Ecto neural progenitor cell (in vitro differentiated cells): ENCODE measurements around the gene STAMBPL1.

Experiments used
- DNase-seq: peaks from one replicate; pipeline ENCODE4 v3.0.0-alpha.2; 2018; ENCODE audit warnings: low spot score

Gene STAMBPL1

GRCh38 chr10:88893611-88894010, 13.6 kb downstream of the STAMBPL1 start:
- DNase-seq = no peak

- DNase-seq = no peak
Measured at GRCh38 chr10:88895250-88895649, 15.2 kb downstream of the STAMBPL1 start.

DNA sequence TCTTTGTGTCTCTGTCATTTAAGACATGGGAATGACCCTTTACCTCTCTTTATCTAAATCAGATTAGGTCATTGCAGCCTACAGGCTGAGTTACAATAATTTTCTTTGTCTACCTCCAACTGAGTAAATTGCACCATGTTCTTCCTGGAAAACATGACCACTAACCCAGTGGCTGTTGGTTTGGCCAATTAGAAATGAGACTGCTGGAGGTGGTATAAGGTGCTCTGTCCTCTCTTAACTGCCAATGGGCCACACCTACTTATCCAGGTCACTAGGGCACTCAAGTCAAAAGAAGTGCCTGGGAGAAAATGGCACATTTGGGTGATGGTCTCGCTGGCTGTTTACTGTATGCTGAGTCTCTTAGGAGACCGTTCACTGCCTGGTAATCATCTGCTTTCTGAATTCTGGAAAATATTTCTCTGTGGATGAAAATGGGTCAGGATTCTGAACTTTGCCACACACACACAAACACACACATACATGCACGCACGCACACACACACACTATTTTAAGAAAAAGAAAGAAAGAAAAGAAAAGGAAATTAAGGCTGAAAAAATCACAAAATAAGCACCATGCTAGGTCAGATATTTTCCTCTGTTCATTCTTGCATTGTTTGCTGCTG, 16.4 kb downstream of the STAMBPL1 start:
- DNase-seq = no peak

DNA sequence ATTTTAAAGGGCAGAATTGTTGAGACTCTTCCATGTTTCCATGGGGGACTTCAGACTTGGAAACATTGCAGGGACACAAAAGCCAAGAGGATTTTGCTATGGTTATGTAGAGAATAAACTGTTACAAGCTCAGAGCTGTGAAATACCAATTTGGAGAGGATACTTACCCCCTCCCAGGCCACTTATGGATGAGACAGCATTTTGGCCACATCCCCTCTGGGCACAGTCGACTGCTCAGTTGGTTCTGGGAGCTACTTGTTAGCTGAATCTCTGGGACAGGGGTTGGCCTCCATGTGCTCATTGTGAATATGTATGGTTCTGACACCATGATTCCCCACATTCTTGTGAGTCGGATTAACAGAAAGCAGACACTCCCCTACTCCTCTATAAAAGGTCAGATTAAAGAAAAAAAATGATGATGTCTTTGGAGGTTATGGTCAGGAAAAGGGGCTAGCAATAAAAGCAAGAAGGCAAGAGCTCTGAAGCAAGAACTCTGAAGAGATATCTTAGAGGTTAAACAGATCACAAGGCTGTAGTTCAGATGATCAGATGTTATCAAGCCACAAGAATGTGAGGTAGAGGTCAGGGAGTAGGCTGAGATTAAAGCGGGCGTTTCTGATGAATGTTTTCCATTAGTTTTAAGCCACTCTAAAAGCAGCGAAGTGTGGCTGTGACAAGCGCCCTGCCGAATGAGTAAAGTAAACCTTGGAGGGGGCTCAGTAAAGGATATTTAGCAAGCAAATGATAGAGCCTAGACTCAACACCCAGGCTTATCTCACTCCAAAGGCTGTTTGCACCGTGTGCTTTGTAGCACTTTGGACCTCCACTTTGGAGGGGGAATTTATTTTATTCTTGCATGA, 17.2 kb downstream of the STAMBPL1 start:
- no peak for DNase-seq

DNA sequence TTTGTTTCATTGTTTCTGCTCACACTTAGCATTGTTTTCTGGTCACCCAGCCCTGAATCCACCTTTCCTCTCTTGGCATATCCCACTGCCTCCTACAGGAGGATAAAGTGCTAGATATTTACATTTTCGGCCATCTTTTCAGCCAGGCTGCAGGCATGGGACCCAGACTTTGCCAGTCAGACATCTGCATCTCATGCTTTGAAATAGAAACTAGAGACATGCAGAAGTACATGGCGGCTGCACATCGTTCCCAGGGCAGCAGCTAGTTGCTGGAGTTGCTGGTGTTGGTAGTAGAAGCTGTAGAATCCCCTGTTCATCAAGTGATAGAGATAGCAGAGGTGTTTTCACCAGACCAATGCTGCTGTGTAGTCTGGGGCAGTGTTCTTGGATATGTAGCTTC, 18.7 kb downstream of the STAMBPL1 start:
- no peak for DNase-seq

DNA sequence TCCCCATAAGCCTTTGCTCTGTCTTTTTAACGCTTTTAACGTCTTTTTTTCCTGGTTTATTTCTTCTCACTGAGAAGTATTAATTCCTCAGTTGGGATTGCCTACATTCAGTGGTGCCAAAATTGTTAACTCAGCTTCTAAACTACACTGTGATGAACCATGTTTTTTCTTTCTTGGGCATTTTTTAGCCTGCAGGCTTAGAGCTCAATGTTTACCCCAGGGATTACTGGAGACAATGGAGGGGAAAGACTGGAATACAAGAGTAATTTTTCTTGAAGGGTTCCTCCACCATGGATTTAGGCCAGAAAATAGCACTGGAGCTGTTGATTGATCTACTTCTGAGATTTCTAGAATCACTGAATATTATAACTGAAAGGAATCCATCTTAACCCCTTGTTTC, 19.8 kb downstream of the STAMBPL1 start:
- no peak for DNase-seq

GRCh38 chr10:88901206-88901983, 21.4 kb downstream of the STAMBPL1 start:
- no peak for DNase-seq

GRCh38 chr10:88901984-88902789, 22.1 kb downstream of the STAMBPL1 start:
- DNase-seq = no peak

GRCh38 chr10:88903715-88904114, 23.7 kb downstream of the STAMBPL1 start:
- no peak for DNase-seq

DNA sequence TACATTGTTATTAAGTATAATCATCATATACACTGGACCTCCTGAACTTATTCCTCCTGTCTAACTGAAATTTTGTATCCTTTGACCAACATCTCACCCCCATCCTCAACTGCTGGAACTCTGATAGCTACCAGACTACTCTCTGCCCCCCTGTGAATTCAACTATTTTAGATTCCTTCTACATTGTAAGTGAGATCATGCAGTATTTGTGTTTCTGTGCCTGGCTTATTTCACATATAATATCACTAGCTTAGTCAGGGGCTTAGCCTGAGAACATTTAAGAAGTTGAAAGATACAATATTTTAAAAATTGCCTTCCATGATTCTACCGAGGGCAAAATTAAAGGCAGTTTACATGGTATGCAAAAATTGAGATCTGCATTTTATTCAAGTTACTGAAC, 26.9 kb downstream of the STAMBPL1 start:
- no peak for DNase-seq

GRCh38 chr10:88908194-88908593, 28.1 kb downstream of the STAMBPL1 start:
- DNase-seq = no peak

GRCh38 chr10:88911116-88911515, 31.1 kb downstream of the STAMBPL1 start:
- DNase-seq = no peak

GRCh38 chr10:88911851-88912250, 31.8 kb downstream of the STAMBPL1 start:
- no peak for DNase-seq

- DNase-seq = no peak
Measured at GRCh38 chr10:88913127-88913526, 33.1 kb downstream of the STAMBPL1 start.

GRCh38 chr10:88913788-88914187, 33.7 kb downstream of the STAMBPL1 start:
- no peak for DNase-seq

- DNase-seq = no peak
Measured at GRCh38 chr10:88915781-88916180, 35.7 kb downstream of the STAMBPL1 start.

GRCh38 chr10:88916231-88916630, 36.2 kb downstream of the STAMBPL1 start:
- no peak for DNase-seq

GRCh38 chr10:88916986-88917385, 36.9 kb downstream of the STAMBPL1 start:
- no peak for DNase-seq

GRCh38 chr10:88918191-88918905, 38.3 kb downstream of the STAMBPL1 start:
- DNase-seq = no peak

DNA sequence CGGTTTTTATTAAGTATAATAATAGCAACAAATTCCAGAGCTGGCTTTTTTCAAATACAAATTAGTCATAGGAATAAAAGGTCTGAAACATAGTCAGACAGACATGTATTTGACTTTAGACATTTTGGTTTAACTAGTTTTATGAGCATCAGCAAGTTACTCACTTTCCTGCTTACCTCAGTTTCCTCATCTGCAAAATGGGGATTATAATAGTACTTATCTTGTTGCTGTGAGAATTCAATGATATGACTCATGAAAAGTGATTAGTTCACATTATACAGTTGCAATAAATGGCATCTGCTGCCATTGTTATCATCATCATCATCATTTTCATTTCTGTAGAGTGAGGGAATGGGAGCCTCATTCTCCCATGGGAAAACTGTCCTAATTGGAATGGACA, 39.0 kb downstream of the STAMBPL1 start:
- no peak for DNase-seq

DNA sequence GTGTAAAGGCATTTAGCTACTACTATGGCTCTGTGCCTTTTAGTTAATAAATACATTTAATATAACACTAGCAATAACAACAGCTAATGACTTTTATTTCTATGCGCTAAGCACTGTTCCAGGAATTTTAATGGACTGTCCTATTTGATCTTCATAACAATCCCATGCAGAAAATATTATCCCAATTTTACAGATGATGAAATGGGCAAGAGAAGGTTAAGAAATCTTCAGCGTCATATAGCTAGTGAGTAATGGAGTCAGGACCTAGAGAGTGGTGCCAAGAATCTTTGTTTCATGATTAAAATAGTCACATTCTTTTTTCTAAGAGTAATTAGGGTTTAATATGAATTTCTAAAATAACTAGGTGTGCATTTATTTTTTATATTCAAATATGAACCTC, 40.2 kb downstream of the STAMBPL1 start:
- DNase-seq = no peak
